Caco-2 (cell line): ENCODE measurements around the gene MAPK12. TPM values are rescaled to one million over a fixed set of nuclear protein-coding genes. Genes with fewer than 3 reads are reported as not detected.

ENCODE experiments used
- BruUV-seq: library from RNA; stranded (reverse); fragments of 400-500 nt; replicated peaks from 2 replicates; lab custom pipeline; 2021; lab: Mats Ljungman, UMichigan
- CTCF ChIA-PET: fragments of 300-600 bp; sonication (Branson Sonifier 250); formaldehyde crosslinking; loops from one replicate; lab custom pipeline; 2022; ENCODE audit warnings: antibody characterized with exemption; lab: Charles Lee
- POLR2A ChIA-PET: fragments of 300-600 bp; sonication (Branson Sonifier 250); formaldehyde crosslinking; loops from one replicate; lab custom pipeline; 2022; ENCODE audit warnings: antibody characterized with exemption; lab: Charles Lee
- DNase-seq, 2 experiments: peaks; one replicate each; pipeline versions ENCODE4 v3.0.0 to v3.0.0-alpha.2; 2020 to 2022
- H3K27me3 ChIP-seq: replicated peaks from 2 replicates; pipeline ENCODE4 v1.6.0; 2011; ENCODE audit warnings: low read length; ENCODE audit not compliant: control insufficient read depth, insufficient read depth
- H3K36me3 ChIP-seq: 2 replicates; pipeline ENCODE4 v1.5.1; 2011; ENCODE audit warnings: low read length; ENCODE audit not compliant: control insufficient read depth, insufficient read depth
- H3K4me1 ChIP-seq: fragments of 250-450 bp; sonication (Bioruptor Pico); 2 replicates; pipeline ENCODE4 v1.5.1; 2020; ENCODE audit warnings: mild to moderate bottlenecking
- H3K4me3 ChIP-seq: 2 replicates; pipeline ENCODE4 v1.5.1; 2011; ENCODE audit warnings: low read depth, mild to moderate bottlenecking, control low read depth, low read length
- H3K9me3 ChIP-seq: fragments of 250-450 bp; sonication (Bioruptor Pico); 2 replicates; pipeline ENCODE4 v1.5.1; 2020; ENCODE audit warnings: mild to moderate bottlenecking, moderate library complexity
- H3K27ac Mint-ChIP-seq: one replicate; pipeline ENCODE4 v1.8.0; 2022; ENCODE audit warnings: mixed read lengths; ENCODE audit not compliant: unreplicated experiment
- H3K27me3 Mint-ChIP-seq: one replicate; pipeline ENCODE4 v1.8.0; 2022; ENCODE audit warnings: mixed read lengths; ENCODE audit not compliant: insufficient read depth, unreplicated experiment
- H3K36me3 Mint-ChIP-seq: one replicate; pipeline ENCODE4 v1.8.0; 2022; ENCODE audit warnings: mild to moderate bottlenecking, mixed read lengths; ENCODE audit not compliant: insufficient read depth, unreplicated experiment
- H3K4me1 Mint-ChIP-seq: one replicate; pipeline ENCODE4 v1.8.0; 2022; ENCODE audit warnings: low read depth, mixed read lengths; ENCODE audit not compliant: unreplicated experiment
- H3K4me3 Mint-ChIP-seq: one replicate; pipeline ENCODE4 v1.8.0; 2022; ENCODE audit warnings: mild to moderate bottlenecking, moderate library complexity, mixed read lengths; ENCODE audit not compliant: unreplicated experiment
- H3K9me3 Mint-ChIP-seq: one replicate; pipeline ENCODE4 v1.8.0; 2022; ENCODE audit warnings: mixed read lengths; ENCODE audit not compliant: unreplicated experiment
- CTCF ChIP-seq, 2 experiments: fragments of 200-600 bp in 1 of 2; IDR thresholded peaks; 1 replicate in 1 of 2; 2 replicates in 1 of 2; pipeline versions ENCODE4 v1.5.1 to v1.8.0; 2011 to 2022; ENCODE audit warnings: antibody characterized with exemption in 1 of 2, control low read depth in 1 of 2, inconsistent platforms in 1 of 2, low read depth in 1 of 2, low read length in 1 of 2, mild to moderate bottlenecking in 1 of 2, moderate library complexity in 1 of 2; ENCODE audit not compliant: insufficient read depth in 1 of 2, severe bottlenecking in 1 of 2, unreplicated experiment in 1 of 2
- intact Hi-C: fragments of 100-400 bp; cut with micrococcal nuclease; formaldehyde crosslinking; loops from one replicate; pipeline ENCODE4 v1.10.0; 2022; ENCODE audit not compliant: unreplicated experiment
- total RNA-seq: library from RNA; stranded (reverse); gene quantifications from 2 replicates; pipeline ENCODE4 v1.2.3, GENCODE V29; 2022

Gene MAPK12
- total RNA-seq, 1 experiment from 2014 or later, result 37.4 TPM

GRCh38 chr22:50259302-50259701 is 2.2 kb downstream of the MAPK12 start:
- Histone ChIP-seq H3K4me3 (no peak overlapping the region), H3K27me3 (no peaks in the 10 kb centered on the region), H3K4me1 (peaks cover 11% of the 10 kb centered on the region; the same call in 1 of the 2 replicates), H3K36me3 (no peaks in the 10 kb centered on the region), H3K9me3 (no peaks in the 10 kb centered on the region)
- Mint-ChIP-seq H3K9me3 (no peaks in the 10 kb centered on the region), H3K4me3 (peak overlapping the region; percentile 61), H3K27me3 (no peaks in the 10 kb centered on the region), H3K4me1 (no peaks in the 10 kb centered on the region), H3K27ac (no peak overlapping the region), H3K36me3 (peaks cover 5% of the 10 kb centered on the region)
- CTCF ChIA-PET, result no interaction called here
- DNase-seq, result no peak
- no TSS peak for BruUV-seq
- TF ChIP-seq CTCF (IDR thresholded peaks at IDR 0.05; ENCODE audit: insufficient read depth in 1 of 2, low read depth in 1 of 2, low read length in 1 of 2, severe bottlenecking in 1 of 2, unreplicated experiment in 1 of 2), result no peak
- intact Hi-C loops, result no loop called here
- POLR2A ChIA-PET, result no interaction called here

DNA sequence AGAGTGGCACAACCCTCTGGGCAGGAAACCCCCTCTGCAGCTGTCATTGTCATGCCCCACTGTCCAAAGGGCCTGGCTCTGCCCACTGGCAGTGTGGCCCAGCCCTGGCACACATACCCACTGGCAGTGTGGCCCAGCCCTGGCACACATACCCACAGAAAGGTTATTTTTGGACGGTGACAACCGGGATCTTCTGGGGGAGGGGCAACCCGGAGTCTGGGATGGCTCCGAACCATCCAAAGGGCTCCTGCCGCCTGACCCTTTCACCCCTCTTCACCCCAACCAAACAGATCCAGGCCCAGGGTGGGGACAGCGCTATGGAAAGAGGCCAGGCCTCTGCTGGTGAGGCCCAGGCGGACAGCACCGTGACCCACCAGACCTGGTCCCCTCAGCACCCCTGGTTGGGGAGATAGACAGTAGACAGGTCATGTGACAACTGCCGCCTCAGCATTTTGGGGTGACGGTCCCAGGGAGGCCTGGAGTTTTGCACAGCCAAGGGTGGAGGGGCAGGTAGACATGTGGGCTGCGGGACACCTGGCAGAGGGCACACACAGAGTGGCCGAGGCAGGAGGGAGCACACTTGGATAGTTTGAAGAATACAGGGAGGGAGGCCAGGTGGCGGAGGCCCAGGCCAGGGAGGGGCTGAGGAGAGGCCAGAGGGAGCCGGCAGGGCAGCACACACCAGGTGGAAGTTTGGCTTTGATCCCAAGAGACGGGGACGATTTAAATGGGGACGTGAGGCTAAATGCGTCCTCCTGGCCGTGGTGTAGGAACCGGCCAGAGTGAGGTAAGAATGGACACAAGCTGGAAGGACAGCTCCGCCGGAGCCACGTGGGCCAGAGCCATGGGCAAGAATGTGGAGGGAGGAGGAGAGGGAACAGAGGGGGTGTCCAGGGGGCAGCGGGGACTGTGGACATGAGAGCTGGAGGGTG is 2.9 kb downstream of the MAPK12 start:
- TF ChIP-seq CTCF (IDR thresholded peaks at IDR 0.05; ENCODE audit: insufficient read depth in 1 of 2, low read depth in 1 of 2, low read length in 1 of 2, severe bottlenecking in 1 of 2, unreplicated experiment in 1 of 2), result no peak
- peak overlapping the region; percentile 48 for H3K27ac Mint-ChIP-seq
- H3K36me3 ChIP-seq, result no peaks in the 10 kb centered on the region
- H3K4me3 ChIP-seq, result no peak overlapping the region
- no peaks in the 10 kb centered on the region for H3K27me3 ChIP-seq
- no peaks in the 10 kb centered on the region for H3K4me1 Mint-ChIP-seq
- H3K36me3 Mint-ChIP-seq, result peaks cover 5% of the 10 kb centered on the region
- H3K4me1 ChIP-seq, result peaks cover 11% of the 10 kb centered on the region; the same call in 1 of the 2 replicates
- H3K4me3 Mint-ChIP-seq, result peak overlapping the region; percentile 61
- CTCF ChIA-PET, result no interaction called here
- no peaks in the 10 kb centered on the region for H3K9me3 ChIP-seq
- H3K9me3 Mint-ChIP-seq, result no peaks in the 10 kb centered on the region
- intact Hi-C loops, result no loop called here
- POLR2A ChIA-PET, result no interaction called here
- no TSS peak for BruUV-seq
- DNase-seq, result no peak
- no peaks in the 10 kb centered on the region for H3K27me3 Mint-ChIP-seq

DNA sequence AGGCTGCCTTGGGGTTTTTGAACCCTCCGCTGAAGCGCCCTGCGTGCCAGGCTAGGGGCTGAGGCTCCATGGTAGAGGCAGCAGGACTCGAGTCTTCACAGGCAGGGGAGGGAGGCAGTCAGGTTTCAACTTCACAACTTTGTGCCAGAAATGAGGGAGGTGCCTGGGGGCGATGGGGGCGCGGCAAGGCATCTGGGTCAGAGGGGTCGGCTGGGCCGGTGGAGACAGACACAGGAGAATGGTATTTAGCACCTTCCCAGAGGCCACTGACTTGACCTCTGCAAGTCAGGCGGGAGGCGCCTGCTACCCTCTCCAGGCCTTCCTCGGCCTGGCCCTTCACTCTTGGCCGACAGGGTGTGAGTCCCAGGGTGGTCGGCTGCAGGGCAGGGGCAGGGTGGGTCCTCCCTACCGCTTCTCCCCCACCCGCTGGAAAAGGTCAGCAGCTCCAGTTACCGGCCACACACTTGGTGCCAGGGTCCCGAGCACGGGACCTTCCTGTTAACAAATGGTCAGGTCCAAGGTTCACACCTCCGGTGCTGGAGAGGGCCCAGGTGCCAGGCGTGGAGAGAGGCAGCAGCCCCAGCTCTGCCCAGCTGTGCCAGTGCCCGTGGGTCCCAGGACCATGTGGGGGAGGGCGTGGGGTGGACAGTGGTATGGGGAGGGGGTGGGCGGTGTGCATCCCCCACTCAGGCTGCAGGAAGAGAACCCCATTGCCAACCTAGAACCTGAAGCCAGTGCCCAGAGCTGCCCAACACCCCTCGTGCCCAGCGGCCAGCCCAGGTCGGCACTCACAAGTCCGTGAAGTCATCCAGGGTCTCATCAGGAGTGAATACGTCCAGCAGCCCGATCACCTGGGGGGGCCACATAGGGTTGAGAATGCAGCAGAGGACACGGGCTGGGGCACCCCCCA is 3.8 kb downstream of the MAPK12 start:
- H3K36me3 Mint-ChIP-seq, result peaks cover 5% of the 10 kb centered on the region
- ChIA-PET CTCF (no interaction called here), POLR2A (no interaction called here)
- no peak overlapping the region for H3K27ac Mint-ChIP-seq
- no peak for DNase-seq
- no peaks in the 10 kb centered on the region for H3K9me3 Mint-ChIP-seq
- no peak overlapping the region for H3K4me3 ChIP-seq
- no peaks in the 10 kb centered on the region for H3K27me3 ChIP-seq
- intact Hi-C loops, result no loop called here
- H3K4me1 Mint-ChIP-seq, result no peaks in the 10 kb centered on the region
- peaks cover 10% of the 10 kb centered on the region; the same call in 1 of the 2 replicates for H3K4me1 ChIP-seq
- no peak for TF ChIP-seq CTCF (IDR thresholded peaks at IDR 0.05; ENCODE audit: insufficient read depth in 1 of 2, low read depth in 1 of 2, low read length in 1 of 2, severe bottlenecking in 1 of 2, unreplicated experiment in 1 of 2)
- BruUV-seq, result no TSS peak
- H3K27me3 Mint-ChIP-seq, result no peaks in the 10 kb centered on the region
- H3K4me3 Mint-ChIP-seq, result no peak overlapping the region
- no peaks in the 10 kb centered on the region for H3K9me3 ChIP-seq
- H3K36me3 ChIP-seq, result no peaks in the 10 kb centered on the region
